HepG2 (cell line): ENCODE data around the gene IRAK1BP1.

Source experiments
- ATF2 ChIP-seq: sonication (generic); formaldehyde crosslinking; IDR thresholded peaks from 2 replicates; pipeline ENCODE4 v1.4.0; 2020; ENCODE audit warnings: missing genetic modification reagents
- CTCF ChIP-seq: sonication (generic); formaldehyde crosslinking; IDR thresholded peaks from 2 replicates; pipeline ENCODE4 v1.5.0; 2020; ENCODE audit warnings: mild to moderate bottlenecking, missing genetic modification reagents, moderate library complexity
- NFRKB ChIP-seq: fragments of 450-650 bp; IDR thresholded peaks from 2 replicates; pipeline ENCODE4 v1.6.1; 2017
- NR1H2 ChIP-seq: sonication (generic); formaldehyde crosslinking; IDR thresholded peaks from 2 replicates; pipeline ENCODE4 v1.8.1; 2022; ENCODE audit warnings: low read depth, missing genetic modification reagents, borderline replicate concordance
- PLSCR1 ChIP-seq: sonication (generic); formaldehyde crosslinking; IDR thresholded peaks from 2 replicates; pipeline ENCODE4 v1.5.0; 2020; ENCODE audit warnings: missing genetic modification reagents, mild to moderate bottlenecking, borderline replicate concordance
- POLR2AphosphoS5 ChIP-seq: IDR thresholded peaks from 2 replicates; pipeline ENCODE4 v1.6.1; 2012; ENCODE audit warnings: low read depth, low read length
- SMAD1 ChIP-seq: sonication (generic); formaldehyde crosslinking; IDR thresholded peaks from 2 replicates; pipeline ENCODE4 v1.4.0; 2020; ENCODE audit warnings: missing genetic modification reagents, low read depth, mild to moderate bottlenecking, borderline replicate concordance
- THAP7 ChIP-seq: sonication (generic); formaldehyde crosslinking; IDR thresholded peaks from 2 replicates; pipeline ENCODE4 v1.8.1; 2023; ENCODE audit warnings: mild to moderate bottlenecking, missing genetic modification reagents

- TF ChIP-seq POLR2AphosphoS5, result no peak
- TF ChIP-seq NR1H2 (CRISPR knock-in tag), result no peak
- no peak for TF ChIP-seq NFRKB
- no peak for TF ChIP-seq THAP7
- no peak for TF ChIP-seq CTCF (CRISPR knock-in tag)
- TF ChIP-seq PLSCR1 (CRISPR knock-in tag), result no peak
- TF ChIP-seq SMAD1 (CRISPR knock-in tag), result no peak
- TF ChIP-seq ATF2 (CRISPR knock-in tag), result no peak
Observed at GRCh38 chr6:78868116-78868515, 765 bp downstream of the IRAK1BP1 start.
